HG02678 (cell line): Measurements from ENCODE around the gene CORO1C.
"Not testable (repeated sequence)": the region's sequence is repeated elsewhere in the genome, so short reads cannot be mapped to it uniquely, and the experiment has no call there.

Experiments
- ATAC-seq: cut with Tn5 transposase; IDR thresholded peaks from one replicate; pipeline ENCODE4 v1.9.1; 2021; ENCODE audit warnings: mild to moderate bottlenecking, moderate library complexity; ENCODE audit not compliant: unreplicated experiment

CORO1C gene

GRCh38 chr12:108755481-108755880, 24.2 kb upstream of the CORO1C start:
- ATAC-seq: no peak

GRCh38 chr12:108753976-108754375, 22.7 kb upstream of the CORO1C start:
- no peak for ATAC-seq

- ATAC-seq: no peak
These were observed 21.1 kb upstream of the CORO1C start for GRCh38 chr12:108752387-108752786.

- no peak for ATAC-seq
These were observed 20.5 kb upstream of the CORO1C start for GRCh38 chr12:108751821-108752220.

- not testable (repeated sequence) for ATAC-seq
These were observed 19.7 kb upstream of the CORO1C start for GRCh38 chr12:108751003-108751402.

- ATAC-seq: no peak
These were observed 19.2 kb upstream of the CORO1C start for GRCh38 chr12:108750526-108750925.

- ATAC-seq: no peak
These were observed 16.2 kb upstream of the CORO1C start for GRCh38 chr12:108747563-108747962.

- ATAC-seq: no peak
These were observed 14.3 kb upstream of the CORO1C start for GRCh38 chr12:108745641-108746040.

- no peak for ATAC-seq
These were observed 12.9 kb upstream of the CORO1C start for GRCh38 chr12:108744021-108744897.

- ATAC-seq: no peak
These were observed 6.9 kb upstream of the CORO1C start for GRCh38 chr12:108738170-108738569.

DNA sequence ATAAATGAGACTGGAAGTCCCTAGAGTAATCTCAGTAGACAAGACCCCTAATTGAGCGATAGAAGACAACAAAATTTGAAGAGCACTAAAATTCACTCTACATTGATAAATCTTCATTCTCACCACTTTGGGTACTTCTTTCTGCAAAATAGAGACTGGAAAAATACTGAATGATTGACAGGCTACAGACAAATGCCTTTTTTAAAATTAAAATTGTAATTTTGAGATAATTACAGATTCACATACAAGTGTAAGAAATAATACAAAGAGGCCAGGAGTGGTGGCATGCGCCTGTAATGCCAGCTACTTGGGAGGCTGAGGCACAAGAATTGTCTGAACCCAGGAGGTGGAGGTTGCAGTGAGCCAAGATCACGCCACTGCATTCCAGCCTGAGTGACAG, 4.5 kb upstream of the CORO1C start:
- ATAC-seq: no peak

- no peak for ATAC-seq
These were observed 3.0 kb upstream of the CORO1C start for GRCh38 chr12:108734200-108734906.

GRCh38 chr12:108733230-108733531, 1.9 kb upstream of the CORO1C start:
- not testable (repeated sequence) for ATAC-seq

- ATAC-seq: no peak
These were observed 1.3 kb upstream of the CORO1C start for GRCh38 chr12:108732489-108733229.

DNA sequence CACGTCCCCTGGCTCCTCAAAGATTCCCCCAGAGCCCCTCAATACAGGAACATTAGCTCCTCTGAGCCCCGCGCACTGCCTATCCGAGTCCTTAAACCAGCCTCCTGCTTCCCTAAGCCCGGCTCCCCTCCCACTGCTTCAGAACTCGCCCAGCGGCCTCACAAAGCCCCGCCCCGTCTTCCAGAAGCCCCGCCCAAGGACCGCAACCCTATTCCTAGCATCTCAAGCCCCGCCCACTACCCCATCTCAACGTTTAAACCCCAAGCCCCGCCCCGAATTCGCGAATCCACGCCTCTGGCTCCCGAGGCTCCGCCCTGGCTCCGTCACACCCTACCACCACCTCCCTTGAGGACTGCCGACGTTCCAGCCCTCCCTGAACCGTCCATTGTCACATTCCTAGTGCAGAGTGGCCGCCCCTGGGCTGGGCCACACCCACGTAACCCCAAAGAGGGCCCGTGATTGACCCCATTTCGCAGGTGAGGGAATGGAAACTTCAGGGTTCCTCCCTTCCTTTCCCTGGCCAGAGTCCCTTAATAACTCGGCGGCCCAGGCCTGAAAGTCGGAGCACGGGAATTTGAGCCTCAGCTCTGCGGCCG, 646 bp upstream of the CORO1C start:
- peak; percentile 51 for ATAC-seq

DNA sequence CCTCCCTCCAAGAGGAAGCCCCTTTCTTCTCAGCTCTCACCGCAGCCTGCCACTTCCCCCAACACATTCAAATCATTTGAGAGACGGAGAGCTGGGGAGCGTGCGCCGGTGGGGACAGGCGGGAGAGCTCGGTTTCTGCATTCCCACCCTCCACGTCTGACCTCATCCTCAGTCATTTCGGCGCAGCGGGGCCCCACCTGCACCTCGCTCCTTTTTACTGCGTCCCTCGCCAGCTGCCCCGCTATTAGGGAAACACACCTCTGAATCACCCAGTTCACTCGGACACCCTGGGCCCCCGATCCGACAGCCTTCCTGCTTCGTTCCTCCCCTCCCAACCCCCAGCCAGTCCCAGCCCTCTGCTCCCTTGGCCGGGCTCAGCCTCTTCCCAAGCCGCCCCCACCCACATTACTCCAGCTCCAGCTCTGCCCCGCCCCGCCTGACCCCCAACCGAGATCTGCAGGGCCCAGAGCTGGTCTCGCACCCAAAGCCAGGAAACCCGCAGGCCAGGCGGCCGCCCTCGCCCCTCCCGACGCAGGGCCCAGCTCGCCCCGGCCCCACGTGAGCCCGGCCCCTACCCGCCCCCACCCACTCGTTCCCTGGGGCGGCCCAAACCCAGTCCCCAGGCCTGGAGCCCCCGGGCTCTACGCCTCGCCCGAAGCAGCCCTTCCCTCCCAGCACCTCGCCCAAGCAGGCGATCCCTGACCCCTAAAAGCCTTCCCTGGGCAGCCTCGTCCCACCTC, 783 bp downstream of the CORO1C start:
- ATAC-seq: peak; percentile 18

- ATAC-seq: no peak
These were observed 1.5 kb downstream of the CORO1C start for GRCh38 chr12:108729612-108730364.

DNA sequence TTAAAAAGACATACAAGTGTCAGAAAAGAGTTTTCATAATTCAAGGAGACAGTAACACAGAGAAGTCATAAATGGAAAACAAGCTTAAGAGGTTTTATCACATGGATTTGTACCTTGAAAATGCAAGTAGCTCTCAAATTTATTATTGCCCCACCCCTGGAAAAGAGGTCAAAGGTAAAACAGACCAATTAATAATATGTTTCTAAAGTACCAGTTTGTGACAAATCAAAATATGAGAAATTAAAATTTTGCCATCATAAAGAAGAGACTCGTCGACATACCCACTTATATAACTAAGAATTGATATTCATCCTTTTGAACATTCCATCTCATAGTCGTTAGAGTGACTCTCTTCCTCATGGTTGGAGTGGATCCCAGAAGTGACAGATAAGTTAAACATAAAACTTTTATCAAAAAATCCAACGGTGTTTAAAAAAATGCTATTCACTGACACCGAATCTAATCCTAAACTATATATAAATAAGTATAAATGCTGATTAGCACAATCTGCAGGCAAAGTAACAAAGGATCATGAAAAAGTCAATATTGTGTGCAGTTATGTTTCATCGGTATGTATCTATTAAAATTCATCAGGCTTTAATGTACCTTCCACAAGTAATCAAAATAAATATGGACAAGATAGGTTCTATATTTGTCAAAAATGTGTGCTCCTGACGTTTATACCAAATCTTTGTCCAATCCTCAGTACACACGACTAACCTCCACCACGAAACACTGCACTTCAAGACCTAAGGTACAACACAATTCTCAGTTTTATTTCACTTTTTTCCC, 2.3 kb downstream of the CORO1C start:
- ATAC-seq: no peak
